Natural killer cell (primary cell): ENCODE measurements around the gene ALDH16A1. TPM values are rescaled to one million over a fixed set of nuclear protein-coding genes. Genes with fewer than 3 reads are reported as not detected.

ENCODE experiments used
- ATAC-seq, 3 donors: fragments of 150-1000 bp in 2 of 3; fragments of 200-7000 bp in 1 of 3; cut with Tn5 transposase; 1 replicate in 1 of 3; 2 replicates in 2 of 3; pipeline ENCODE4 v1.10.0; 2021; ENCODE audit warnings: mild to moderate bottlenecking in 2 of 3, moderate library complexity in 2 of 3
- DNase-seq, 2 donors: peaks; one replicate each; pipeline versions ENCODE4 v3.0.0 to v3.0.0-alpha.2; 2013 to 2021; ENCODE audit warnings: mixed read lengths in 1 of 2
- H3K27ac ChIP-seq: one replicate; pipeline ENCODE4 v1.5.1; 2013; ENCODE audit warnings: mild to moderate bottlenecking, low read length
- H3K27me3 ChIP-seq: one replicate; pipeline ENCODE4 v1.6.1; 2013; ENCODE audit warnings: low read length; ENCODE audit not compliant: control insufficient read depth, insufficient read depth
- H3K36me3 ChIP-seq: one replicate; pipeline ENCODE4 v1.6.1; 2013; ENCODE audit warnings: low read length; ENCODE audit not compliant: control insufficient read depth, insufficient read depth
- H3K4me1 ChIP-seq: one replicate; pipeline ENCODE4 v1.6.1; 2013; ENCODE audit warnings: low read length; ENCODE audit not compliant: control insufficient read depth, insufficient read depth
- H3K4me3 ChIP-seq: one replicate; pipeline ENCODE4 v1.5.1; 2013; ENCODE audit warnings: low read length
- H3K9me3 ChIP-seq: one replicate; pipeline ENCODE4 v1.6.1; 2013; ENCODE audit warnings: low read length; ENCODE audit not compliant: control insufficient read depth, insufficient read depth
- H3K27ac Mint-ChIP-seq, 2 donors: one replicate each; pipeline ENCODE4 v1.8.0; 2022; ENCODE audit warnings: mild to moderate bottlenecking in 2 of 2, mixed read lengths in 2 of 2, moderate library complexity in 1 of 2
- H3K27me3 Mint-ChIP-seq, 2 donors: one replicate each; pipeline ENCODE4 v1.8.0; 2022; ENCODE audit warnings: low read depth in 2 of 2, mixed read lengths in 2 of 2
- H3K36me3 Mint-ChIP-seq: one replicate; pipeline ENCODE4 v1.8.0; 2022; ENCODE audit warnings: mixed read lengths
- H3K4me1 Mint-ChIP-seq, 2 donors: one replicate each; pipeline ENCODE4 v1.8.0; 2022; ENCODE audit warnings: mixed read lengths in 2 of 2
- H3K4me3 Mint-ChIP-seq: one replicate; pipeline ENCODE4 v1.8.0; 2022; ENCODE audit warnings: mild to moderate bottlenecking, moderate library complexity, mixed read lengths
- H3K9me3 Mint-ChIP-seq, 2 donors: one replicate each; pipeline ENCODE4 v1.8.0; 2022; ENCODE audit warnings: mixed read lengths in 2 of 2
- CTCF ChIP-seq: fragments of 200-600 bp; IDR thresholded peaks from one replicate; pipeline ENCODE4 v1.8.0; 2022; ENCODE audit warnings: antibody characterized with exemption
- WGBS: methylation state at CpG from one replicate; pipeline ENCODE4 v1.1.7; 2013; ENCODE audit warnings: missing lambda C conversion rate; ENCODE audit not compliant: insufficient coverage; 5-methylcytosine and 5-hydroxymethylcytosine counted together
- intact Hi-C: fragments of 100-400 bp; cut with micrococcal nuclease; formaldehyde crosslinking; loops from one replicate; pipeline ENCODE4 v1.14.2; 2022
- total RNA-seq, 4 donors: library from RNA; stranded (reverse); fragments of 120-200 nt in 1 of 4; gene quantifications; one replicate each; pipeline versions ENCODE4 v1.2.3 to v1.2.4, GENCODE V29; 2013 to 2022

The ALDH16A1 gene
- total RNA-seq, 3 donors from 2014 or later (not counting 1 experiment from before 2014, with no cell fraction given) = 39.9 to 43.2 (median 41.4) TPM

GRCh38 chr19:49411681-49412326, 41.2 kb upstream of the ALDH16A1 start:
- WGBS = 82% methylated on average over 3 of the region's 3 CpGs
- Histone ChIP-seq H3K27me3 (no peaks in the 10 kb centered on the region), H3K36me3 (no peaks in the 10 kb centered on the region), H3K4me3 (no peak overlapping the region), H3K27ac (no peak overlapping the region), H3K9me3 (no peaks in the 10 kb centered on the region), H3K4me1 (peaks cover 15% of the 10 kb centered on the region)
- intact Hi-C loops = no loop called here
- peaks cover 0 to 10% of the 10 kb centered on the region in 2 donors for H3K27me3 Mint-ChIP-seq
- H3K36me3 Mint-ChIP-seq = no peaks in the 10 kb centered on the region
- no peak overlapping the region for H3K4me3 Mint-ChIP-seq
- no peak for TF ChIP-seq CTCF
- no peak overlapping the region for H3K27ac Mint-ChIP-seq
- ATAC-seq (no peak), DNase-seq (no peak)
- peaks cover 7 to 13% of the 10 kb centered on the region in 2 donors for H3K4me1 Mint-ChIP-seq
- H3K9me3 Mint-ChIP-seq = no peaks in the 10 kb centered on the region

- DNase-seq (no peak), ATAC-seq (no peak)
- Mint-ChIP-seq H3K36me3 (no peaks in the 10 kb centered on the region), H3K4me1 (peaks cover 7 to 13% of the 10 kb centered on the region in 2 donors), H3K9me3 (no peaks in the 10 kb centered on the region), H3K4me3 (no peak overlapping the region), H3K27ac (no peak overlapping the region), H3K27me3 (peaks cover 11 to 14% of the 10 kb centered on the region in 2 donors)
- no peaks in the 10 kb centered on the region for H3K36me3 ChIP-seq
- no peak overlapping the region for H3K4me3 ChIP-seq
- intact Hi-C loops = no loop called here
- H3K27ac ChIP-seq = no peak overlapping the region
- H3K27me3 ChIP-seq = peaks cover 3% of the 10 kb centered on the region
- H3K4me1 ChIP-seq = peaks cover 15% of the 10 kb centered on the region
- TF ChIP-seq CTCF = no peak
- no peaks in the 10 kb centered on the region for H3K9me3 ChIP-seq
- WGBS = 78% methylated on average over 9 of the region's 9 CpGs
Observed at GRCh38 chr19:49413348-49413747, 39.7 kb upstream of the ALDH16A1 start.

- ATAC-seq (no peak), DNase-seq (no peak)
- Histone ChIP-seq H3K4me1 (peaks cover 7% of the 10 kb centered on the region), H3K36me3 (no peaks in the 10 kb centered on the region), H3K27me3 (peaks cover 8% of the 10 kb centered on the region), H3K4me3 (no peak overlapping the region), H3K27ac (no peak overlapping the region), H3K9me3 (no peaks in the 10 kb centered on the region)
- 75% methylated on average over 3 of the region's 3 CpGs for WGBS
- Mint-ChIP-seq H3K27ac (no peak overlapping the region), H3K27me3 (peaks cover 20 to 22% of the 10 kb centered on the region in 2 donors), H3K9me3 (no peaks in the 10 kb centered on the region), H3K4me3 (no peak overlapping the region), H3K4me1 (peaks cover 7 to 9% of the 10 kb centered on the region in 2 donors), H3K36me3 (peaks cover under 1% of the 10 kb centered on the region)
- intact Hi-C loops = no loop called here
- no peak for TF ChIP-seq CTCF
Observed at GRCh38 chr19:49414256-49414655, 38.8 kb upstream of the ALDH16A1 start.
